Measurements from ENCODE around the gene WDR49. TPM values are rescaled to one million over a fixed set of nuclear protein-coding genes. Genes with fewer than 3 reads are reported as not detected.

The WDR49 gene
- total and polyA plus RNA-seq, 10 of the 15 experiments (the other 5 are each of a cell fraction or from before 2014, with no cell fraction given), result 0.05 to 0.15 TPM; not detected in 8

GRCh38 chr3:167489571-167489970, 164.2 kb downstream of the WDR49 start:
- ChIA-PET SMC1A (ENCODE audit: uncharacterized antibody, unreplicated experiment) (interaction anchor here (1.7 kb wide), 1 partner anchor 10 kb away, joined by 4 read pairs; no protein-coding TSS in a partner anchor), CTCF (no interaction called here), POLR2A (no interaction called here), RAD21 (ENCODE audit: unreplicated experiment) (no interaction called here)
- no peak for TF ChIP-seq CBX5 (IDR thresholded peaks at IDR 0.05; ENCODE audit: low read depth)
- TF ChIP-seq MEF2B (IDR thresholded peaks at IDR 0.05; ENCODE audit: partially characterized antibody, poor library complexity, severe bottlenecking), result no peak
- TF ChIP-seq MTA2 (IDR thresholded peaks at IDR 0.05; ENCODE audit: low read depth), result no peak
- no peak for TF ChIP-seq MLLT1 (IDR thresholded peaks at IDR 0.05)
- no peak for TF ChIP-seq NFXL1 (IDR thresholded peaks at IDR 0.05; ENCODE audit: borderline replicate concordance)
- no peak for TF ChIP-seq HSF1 (IDR thresholded peaks at IDR 0.05; ENCODE audit: low read depth, low read length)
- no peak for TF ChIP-seq FOS (IDR thresholded peaks at IDR 0.05; ENCODE audit: borderline replicate concordance, extremely low read depth, insufficient read length)
- no peak for TF ChIP-seq RAD51 (IDR thresholded peaks at IDR 0.05)
- TF ChIP-seq HDGF (IDR thresholded peaks at IDR 0.05), result no peak
- no peak for TF ChIP-seq SMAD5 (IDR thresholded peaks at IDR 0.05; ENCODE audit: low read depth)
- TF ChIP-seq FOXM1 (IDR thresholded peaks at IDR 0.05; ENCODE audit: low read depth, low read length), result no peak
- no peak for TF ChIP-seq PKNOX1 (IDR thresholded peaks at IDR 0.05)
- in situ Hi-C loops (cut with MboI), result no loop called here
- H3K36me3 ChIP-seq (ENCODE audit: control insufficient read depth in 2 of 2, insufficient read depth in 2 of 2, low read length in 1 of 2), result no peaks in the 10 kb centered on the region
- ATAC-seq, result no peak
- BruUV-seq (replicated peaks), result no TSS peak
- no peaks in the 10 kb centered on the region for H4K20me1 ChIP-seq (ENCODE audit: control insufficient read depth, insufficient read depth)
- intact Hi-C loops (cut with micrococcal nuclease; ENCODE audit: unreplicated experiment), result no loop called here
- H2AFZ ChIP-seq (ENCODE audit: control insufficient read depth, low read depth, low read length), result no peak overlapping the region
- H3K27ac ChIP-seq (ENCODE audit: control insufficient read depth, insufficient read depth), result no peak overlapping the region
- H3K4me1 ChIP-seq (ENCODE audit: control insufficient read depth, insufficient read depth, low read length), result no peaks in the 10 kb centered on the region
- H3K4me2 ChIP-seq (ENCODE audit: control insufficient read depth, insufficient read depth), result no peak overlapping the region
- no peak for FAIRE-seq
- 0% methylated on average over 1 of the region's 1 CpG for WGBS (ENCODE audit: insufficient coverage, insufficient replicate concordance, low lambda C conversion rate, missing lambda C conversion rate)
- H3K9ac ChIP-seq (ENCODE audit: control insufficient read depth, insufficient read depth, low read length), result no peak overlapping the region
- no peak overlapping the region for H3K4me3 ChIP-seq
- H3K79me2 ChIP-seq (ENCODE audit: control insufficient read depth, insufficient read depth, low read length), result no peaks in the 10 kb centered on the region
- no peak for DNase-seq (ENCODE audit: low read depth, low spot score)
- H3K27me3 ChIP-seq (replicated peaks in 1 of 2; ENCODE audit: control insufficient read depth in 2 of 2, insufficient read depth in 2 of 2, low read length in 1 of 2), result no peaks in the 10 kb centered on the region; a peak in 1 of 4 replicates
- H3K9me3 ChIP-seq (replicated peaks; ENCODE audit: control insufficient read depth, insufficient read depth, low read length), result no peaks in the 10 kb centered on the region
